Neural cell (in vitro differentiated cells): ENCODE measurements around the gene ZFYVE21.

Source experiments
- SMC3 ChIP-seq: fragments of 450-650 bp; conservative IDR thresholded peaks from 2 replicates; pipeline ENCODE4 v1.6.1; 2014; ENCODE audit warnings: antibody characterized with exemption, mild to moderate bottlenecking, moderate library complexity; ENCODE audit not compliant: poor library complexity
- TF ChIP-seq, protein P1 (sequence below): fragments of 450-650 bp; IDR thresholded peaks from 2 replicates; pipeline ENCODE4 v1.5.1; 2014; ENCODE audit warnings: antibody characterized with exemption, mild to moderate bottlenecking, moderate library complexity; ENCODE audit not compliant: poor library complexity, severe bottlenecking

DNA sequence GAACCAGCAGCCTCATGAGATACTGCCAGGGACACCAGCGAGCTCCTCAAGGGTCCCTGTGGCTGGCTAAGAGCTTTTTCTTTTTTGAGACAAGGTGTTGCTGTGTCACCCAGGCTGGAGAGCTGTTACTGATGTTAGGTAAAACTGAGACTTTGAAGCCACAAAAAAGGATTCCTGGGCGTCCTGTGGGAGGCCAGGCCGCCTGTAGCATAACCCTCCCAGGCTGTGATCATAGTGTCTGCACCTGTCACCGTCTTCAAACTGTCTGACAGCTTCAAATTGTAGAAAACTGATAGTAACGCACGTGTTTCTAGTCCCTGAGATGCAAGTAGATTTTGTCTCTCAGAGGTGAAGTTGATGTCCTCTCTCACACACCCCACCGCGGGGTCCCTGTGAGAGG is 4.1 kb downstream of the ZFYVE21 start:
- TF ChIP-seq, protein P1, sequence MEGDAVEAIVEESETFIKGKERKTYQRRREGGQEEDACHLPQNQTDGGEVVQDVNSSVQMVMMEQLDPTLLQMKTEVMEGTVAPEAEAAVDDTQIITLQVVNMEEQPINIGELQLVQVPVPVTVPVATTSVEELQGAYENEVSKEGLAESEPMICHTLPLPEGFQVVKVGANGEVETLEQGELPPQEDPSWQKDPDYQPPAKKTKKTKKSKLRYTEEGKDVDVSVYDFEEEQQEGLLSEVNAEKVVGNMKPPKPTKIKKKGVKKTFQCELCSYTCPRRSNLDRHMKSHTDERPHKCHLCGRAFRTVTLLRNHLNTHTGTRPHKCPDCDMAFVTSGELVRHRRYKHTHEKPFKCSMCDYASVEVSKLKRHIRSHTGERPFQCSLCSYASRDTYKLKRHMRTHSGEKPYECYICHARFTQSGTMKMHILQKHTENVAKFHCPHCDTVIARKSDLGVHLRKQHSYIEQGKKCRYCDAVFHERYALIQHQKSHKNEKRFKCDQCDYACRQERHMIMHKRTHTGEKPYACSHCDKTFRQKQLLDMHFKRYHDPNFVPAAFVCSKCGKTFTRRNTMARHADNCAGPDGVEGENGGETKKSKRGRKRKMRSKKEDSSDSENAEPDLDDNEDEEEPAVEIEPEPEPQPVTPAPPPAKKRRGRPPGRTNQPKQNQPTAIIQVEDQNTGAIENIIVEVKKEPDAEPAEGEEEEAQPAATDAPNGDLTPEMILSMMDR: no peak
- TF ChIP-seq SMC3: no peak
